Measurements from ENCODE around the gene ANXA6. TPM values are rescaled to one million over a fixed set of nuclear protein-coding genes. Genes with fewer than 3 reads are reported as not detected.
A peak's percentile ranks its signal among the peaks of the same experiment; 100 is the strongest.

Gene ANXA6
- total and polyA plus RNA-seq, 10 donors: 141 to 295 (median 185) TPM

DNA sequence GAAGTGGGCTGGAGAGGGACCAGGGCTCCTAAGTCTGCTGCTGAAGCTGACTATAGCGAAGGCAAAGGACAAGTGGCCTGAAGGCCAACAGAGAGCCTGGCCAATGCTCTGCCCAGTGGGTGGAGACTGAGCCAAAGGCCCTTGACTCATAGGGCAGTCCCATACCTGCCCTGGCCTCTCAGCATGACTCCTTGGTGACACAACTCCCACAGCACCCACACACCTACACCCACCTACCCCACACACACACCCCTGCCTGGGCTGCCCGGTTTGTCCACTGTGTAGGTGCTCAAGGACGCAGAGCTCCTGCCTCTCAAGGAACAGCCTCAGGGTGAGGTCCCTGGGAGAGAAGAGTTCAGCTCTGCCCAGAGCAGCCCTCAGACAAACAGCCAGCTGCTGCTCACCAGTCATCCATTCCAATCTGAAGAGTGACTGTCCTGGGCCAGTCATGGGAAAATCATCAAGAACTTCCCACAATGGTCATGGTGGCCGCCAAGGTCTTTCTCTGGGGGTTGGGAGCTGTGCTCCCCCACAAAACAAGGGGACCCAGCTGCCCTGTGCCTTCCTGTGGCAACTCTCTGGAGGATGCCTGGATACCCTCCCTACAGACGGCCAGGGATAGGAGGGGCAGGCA lies 81.8 kb downstream of the ANXA6 start:
- Histone ChIP-seq H3K36me3 (peaks cover 0 to 79% (median 2%) of the 10 kb centered on the region in 6 donors), H3K27ac (peak overlapping the region in 7 of 8 donors; percentile 12 to 98 (median 55)), H3K9me3 (no peaks in the 10 kb centered on the region), H3K4me1 (peaks cover 56 to 97% (median 88%) of the 10 kb centered on the region in 6 donors), H3K27me3 (replicated peaks in 1 of 7) (no peaks in the 10 kb centered on the region), H3K4me3 (peak overlapping the region in 1 of 8 donors; percentile 1)
- intact Hi-C loops (cut with DNase I; ENCODE audit: low total_unique reads): no loop called here
- 66 to 74% (median 69%) methylated on average over 3 to 5 of the region's 5 CpGs for WGBS, 5 donors
- peak in 1 of 3 donors; percentile 26 for TF ChIP-seq POLR2AphosphoS5 (IDR thresholded peaks at IDR 0.05)
- no peak for TF ChIP-seq POLR2A (IDR thresholded peaks at IDR 0.05)
- DNase-seq: peak; percentile 68

- Histone ChIP-seq H3K4me1 (peaks cover 69 to 100% (median 92%) of the 10 kb centered on the region in 6 donors), H3K4me3 (no peak overlapping the region), H3K27me3 (replicated peaks in 1 of 7) (no peaks in the 10 kb centered on the region), H3K36me3 (peaks cover 0 to 91% (median 2%) of the 10 kb centered on the region in 6 donors), H3K27ac (peak overlapping the region in 3 of 8 donors; percentile 0 to 70 (median 55)), H3K9me3 (no peaks in the 10 kb centered on the region)
- intact Hi-C loops (cut with DNase I; ENCODE audit: low total_unique reads): no loop called here
- 82 to 99% (median 94%) methylated on average over 2 of the region's 2 CpGs for WGBS, 5 donors
- no peak for DNase-seq
- TF ChIP-seq POLR2AphosphoS5 (IDR thresholded peaks at IDR 0.05): no peak
- TF ChIP-seq POLR2A (IDR thresholded peaks at IDR 0.05): no peak
- no peak for TF ChIP-seq CTCF (IDR thresholded peaks at IDR 0.05 in 8 of 11, conservative IDR thresholded peaks at IDR 0.05 in 3 of 11)
Measured at GRCh38 chr5:151074557-151074956, 83.0 kb downstream of the ANXA6 start.

DNA sequence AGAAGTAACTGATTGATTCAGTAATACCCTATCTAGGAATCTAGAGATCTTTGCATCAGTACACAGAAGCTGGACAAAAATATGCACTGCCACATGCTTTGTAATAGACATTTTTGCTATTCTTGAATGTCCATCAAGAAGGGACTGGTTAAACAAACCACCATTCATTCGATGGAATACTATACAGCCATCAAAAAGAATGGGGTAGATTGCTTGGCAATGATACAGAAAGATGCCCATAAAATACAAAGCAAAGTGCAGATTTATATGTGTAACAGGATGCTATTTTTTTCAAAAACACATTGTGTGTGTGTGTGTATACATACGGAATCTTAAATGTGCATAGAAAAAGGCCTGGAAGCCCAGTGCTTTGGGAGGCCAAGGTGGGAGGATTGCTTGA lies 84.3 kb downstream of the ANXA6 start:
- no peak overlapping the region for H3K4me3 ChIP-seq
- peaks cover 71 to 100% (median 92%) of the 10 kb centered on the region in 6 donors for H3K4me1 ChIP-seq
- WGBS, 5 donors: 94 to 99% (median 96%) methylated on average over 2 of the region's 2 CpGs
- DNase-seq: no peak
- no peak for TF ChIP-seq CTCF (IDR thresholded peaks at IDR 0.05 in 8 of 11, conservative IDR thresholded peaks at IDR 0.05 in 3 of 11)
- no peak for TF ChIP-seq POLR2A (IDR thresholded peaks at IDR 0.05)
- TF ChIP-seq POLR2AphosphoS5 (IDR thresholded peaks at IDR 0.05): no peak
- intact Hi-C loops (cut with DNase I; ENCODE audit: low total_unique reads): no loop called here
- peak overlapping the region in 2 of 8 donors; percentile 90 to 95 for H3K27ac ChIP-seq
- no peaks in the 10 kb centered on the region for H3K27me3 ChIP-seq (replicated peaks in 1 of 7)
- no peaks in the 10 kb centered on the region for H3K9me3 ChIP-seq
- H3K36me3 ChIP-seq: peaks cover 0 to 88% (median 0%) of the 10 kb centered on the region in 6 donors

- H3K27ac ChIP-seq: peak overlapping the region; percentile 32 to 95 (median 78)
- 84 to 91% (median 86%) methylated on average over 5 of the region's 5 CpGs for WGBS, 5 donors
Measured at GRCh38 chr5:151072630-151073025, 85.0 kb downstream of the ANXA6 start.

More at GRCh38 chr5:151072630-151073025, 85.0 kb downstream of the ANXA6 start:
- no peaks in the 10 kb centered on the region for H3K27me3 ChIP-seq (replicated peaks in 1 of 7)
- intact Hi-C loops (cut with DNase I; ENCODE audit: low total_unique reads): no loop called here
- TF ChIP-seq POLR2AphosphoS5 (IDR thresholded peaks at IDR 0.05): no peak
- no peak for TF ChIP-seq POLR2A (IDR thresholded peaks at IDR 0.05)
- no peak for TF ChIP-seq CTCF (IDR thresholded peaks at IDR 0.05 in 8 of 11, conservative IDR thresholded peaks at IDR 0.05 in 3 of 11)
- H3K36me3 ChIP-seq: peaks cover 0 to 90% (median under 1%) of the 10 kb centered on the region in 6 donors
- peak; percentile 11 for DNase-seq
- no peaks in the 10 kb centered on the region for H3K9me3 ChIP-seq
- H3K4me1 ChIP-seq: peaks cover 71 to 100% (median 92%) of the 10 kb centered on the region in 6 donors
- no peak overlapping the region for H3K4me3 ChIP-seq
